Choroid plexus epithelial cell (primary cell): ENCODE data around the gene BBX.

Experiments used
- DNase-seq: peaks from one replicate; pipeline ENCODE4 v3.0.0-alpha.2; 2010; ENCODE audit warnings: low read depth
- H3K4me3 ChIP-seq: 2 replicates; pipeline ENCODE4 v1.5.1; 2011; ENCODE audit warnings: low read depth, mild to moderate bottlenecking, control low read depth, low read length, moderate library complexity
- TF ChIP-seq, protein P1 (sequence below): conservative IDR thresholded peaks from 2 replicates; pipeline ENCODE4 v1.5.1; 2011; ENCODE audit warnings: low read depth, mild to moderate bottlenecking, control low read depth, inconsistent platforms, low read length, moderate library complexity

Gene BBX

GRCh38 chr3:107753494-107753893 is 230.7 kb downstream of the BBX start:
- TF ChIP-seq, protein P1, sequence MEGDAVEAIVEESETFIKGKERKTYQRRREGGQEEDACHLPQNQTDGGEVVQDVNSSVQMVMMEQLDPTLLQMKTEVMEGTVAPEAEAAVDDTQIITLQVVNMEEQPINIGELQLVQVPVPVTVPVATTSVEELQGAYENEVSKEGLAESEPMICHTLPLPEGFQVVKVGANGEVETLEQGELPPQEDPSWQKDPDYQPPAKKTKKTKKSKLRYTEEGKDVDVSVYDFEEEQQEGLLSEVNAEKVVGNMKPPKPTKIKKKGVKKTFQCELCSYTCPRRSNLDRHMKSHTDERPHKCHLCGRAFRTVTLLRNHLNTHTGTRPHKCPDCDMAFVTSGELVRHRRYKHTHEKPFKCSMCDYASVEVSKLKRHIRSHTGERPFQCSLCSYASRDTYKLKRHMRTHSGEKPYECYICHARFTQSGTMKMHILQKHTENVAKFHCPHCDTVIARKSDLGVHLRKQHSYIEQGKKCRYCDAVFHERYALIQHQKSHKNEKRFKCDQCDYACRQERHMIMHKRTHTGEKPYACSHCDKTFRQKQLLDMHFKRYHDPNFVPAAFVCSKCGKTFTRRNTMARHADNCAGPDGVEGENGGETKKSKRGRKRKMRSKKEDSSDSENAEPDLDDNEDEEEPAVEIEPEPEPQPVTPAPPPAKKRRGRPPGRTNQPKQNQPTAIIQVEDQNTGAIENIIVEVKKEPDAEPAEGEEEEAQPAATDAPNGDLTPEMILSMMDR: peak; percentile 78
- peak; percentile 58 for DNase-seq

DNA sequence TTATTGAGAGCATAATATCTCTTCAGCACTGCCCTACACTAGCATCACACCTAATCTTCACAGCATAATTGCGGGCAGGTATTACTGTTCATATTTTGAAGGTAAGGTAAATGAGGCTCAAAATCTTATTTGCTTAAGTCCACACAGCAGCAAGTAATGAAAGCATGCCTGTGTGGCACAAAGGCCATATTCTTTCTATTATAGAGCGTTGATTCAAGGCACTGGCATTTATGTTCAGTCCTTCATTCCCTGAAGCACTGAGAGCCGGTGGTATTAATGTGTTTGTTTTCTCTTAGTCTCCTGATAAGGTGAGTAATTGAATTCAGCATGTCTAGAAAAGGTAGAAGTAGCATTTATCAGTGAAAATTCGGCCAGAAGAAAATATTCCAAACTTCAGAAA is 231.2 kb downstream of the BBX start:
- no peak overlapping the region for H3K4me3 ChIP-seq
- TF ChIP-seq, protein P1: no peak
- DNase-seq: no peak

More at GRCh38 chr3:107753494-107753893, 230.7 kb downstream of the BBX start:
- no peak overlapping the region for H3K4me3 ChIP-seq

- TF ChIP-seq, protein P1: no peak
- no peak for DNase-seq
- H3K4me3 ChIP-seq: no peak overlapping the region
Measured at GRCh38 chr3:107756649-107757048, 233.9 kb downstream of the BBX start.

DNA sequence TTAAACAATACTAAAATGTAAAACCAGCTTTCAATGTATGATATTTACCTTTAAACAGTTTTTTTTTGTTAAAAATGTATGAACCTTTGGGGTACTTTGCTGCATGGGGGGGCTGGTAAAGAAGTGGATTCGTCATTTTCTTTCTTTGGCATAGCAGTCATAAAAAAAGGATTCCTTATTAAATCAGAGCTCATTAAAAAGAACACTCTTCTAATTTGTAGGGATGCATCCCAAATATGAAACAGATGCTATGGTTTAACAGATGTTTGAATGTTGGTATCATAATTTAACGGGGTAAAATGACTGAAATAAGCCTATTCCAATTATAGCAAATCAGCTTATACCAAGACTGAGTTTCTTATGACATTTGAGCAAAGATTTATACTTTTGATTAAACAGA is 234.4 kb downstream of the BBX start:
- no peak for DNase-seq
- no peak overlapping the region for H3K4me3 ChIP-seq
- TF ChIP-seq, protein P1: no peak

DNA sequence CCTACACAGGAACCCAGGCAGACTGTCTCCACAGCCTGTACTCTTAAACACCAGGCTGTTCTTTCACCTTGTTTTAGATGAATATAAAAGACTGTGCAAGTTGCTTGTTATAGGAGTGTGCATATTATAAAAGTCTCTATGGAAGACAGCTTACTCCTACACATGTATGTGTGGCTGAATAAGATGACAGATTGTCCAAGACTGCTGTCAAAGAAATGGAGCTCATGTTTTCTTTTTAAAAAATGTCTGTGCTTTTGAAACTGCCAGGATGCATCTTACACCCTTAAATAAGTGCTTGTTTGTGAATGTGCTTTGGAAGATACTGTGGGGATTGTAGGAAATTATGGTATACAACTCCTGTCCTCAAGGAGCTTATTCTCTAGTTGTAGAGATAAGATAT is 237.4 kb downstream of the BBX start:
- DNase-seq: no peak
- H3K4me3 ChIP-seq: no peak overlapping the region
- TF ChIP-seq, protein P1: no peak

GRCh38 chr3:107761391-107761790 is 238.6 kb downstream of the BBX start:
- H3K4me3 ChIP-seq: no peak overlapping the region
- TF ChIP-seq, protein P1: no peak
- no peak for DNase-seq

- DNase-seq: no peak
- no peak overlapping the region for H3K4me3 ChIP-seq
- TF ChIP-seq, protein P1: no peak
Measured at GRCh38 chr3:107765524-107765923, 242.8 kb downstream of the BBX start.
